Caco-2 (cell line): ENCODE measurements around the gene E2F6. TPM values are rescaled to one million over a fixed set of nuclear protein-coding genes. Genes with fewer than 3 reads are reported as not detected.

Experiments
- BruUV-seq: library from RNA; stranded (reverse); fragments of 400-500 nt; replicated peaks from 2 replicates; lab custom pipeline; 2021; lab: Mats Ljungman, UMichigan
- CTCF ChIA-PET: fragments of 300-600 bp; sonication (Branson Sonifier 250); formaldehyde crosslinking; loops from one replicate; lab custom pipeline; 2022; ENCODE audit warnings: antibody characterized with exemption; lab: Charles Lee
- POLR2A ChIA-PET: fragments of 300-600 bp; sonication (Branson Sonifier 250); formaldehyde crosslinking; loops from one replicate; lab custom pipeline; 2022; ENCODE audit warnings: antibody characterized with exemption; lab: Charles Lee
- DNase-seq, 2 experiments: peaks; one replicate each; pipeline versions ENCODE4 v3.0.0 to v3.0.0-alpha.2; 2020 to 2022
- H3K27me3 ChIP-seq: replicated peaks from 2 replicates; pipeline ENCODE4 v1.6.0; 2011; ENCODE audit warnings: low read length; ENCODE audit not compliant: control insufficient read depth, insufficient read depth
- H3K36me3 ChIP-seq: 2 replicates; pipeline ENCODE4 v1.5.1; 2011; ENCODE audit warnings: low read length; ENCODE audit not compliant: control insufficient read depth, insufficient read depth
- H3K4me1 ChIP-seq: fragments of 250-450 bp; sonication (Bioruptor Pico); 2 replicates; pipeline ENCODE4 v1.5.1; 2020; ENCODE audit warnings: mild to moderate bottlenecking
- H3K4me3 ChIP-seq: 2 replicates; pipeline ENCODE4 v1.5.1; 2011; ENCODE audit warnings: low read depth, mild to moderate bottlenecking, control low read depth, low read length
- H3K9me3 ChIP-seq: fragments of 250-450 bp; sonication (Bioruptor Pico); 2 replicates; pipeline ENCODE4 v1.5.1; 2020; ENCODE audit warnings: mild to moderate bottlenecking, moderate library complexity
- H3K27ac Mint-ChIP-seq: one replicate; pipeline ENCODE4 v1.8.0; 2022; ENCODE audit warnings: mixed read lengths; ENCODE audit not compliant: unreplicated experiment
- H3K27me3 Mint-ChIP-seq: one replicate; pipeline ENCODE4 v1.8.0; 2022; ENCODE audit warnings: mixed read lengths; ENCODE audit not compliant: insufficient read depth, unreplicated experiment
- H3K36me3 Mint-ChIP-seq: one replicate; pipeline ENCODE4 v1.8.0; 2022; ENCODE audit warnings: mild to moderate bottlenecking, mixed read lengths; ENCODE audit not compliant: insufficient read depth, unreplicated experiment
- H3K4me1 Mint-ChIP-seq: one replicate; pipeline ENCODE4 v1.8.0; 2022; ENCODE audit warnings: low read depth, mixed read lengths; ENCODE audit not compliant: unreplicated experiment
- H3K4me3 Mint-ChIP-seq: one replicate; pipeline ENCODE4 v1.8.0; 2022; ENCODE audit warnings: mild to moderate bottlenecking, moderate library complexity, mixed read lengths; ENCODE audit not compliant: unreplicated experiment
- H3K9me3 Mint-ChIP-seq: one replicate; pipeline ENCODE4 v1.8.0; 2022; ENCODE audit warnings: mixed read lengths; ENCODE audit not compliant: unreplicated experiment
- intact Hi-C: fragments of 100-400 bp; cut with micrococcal nuclease; formaldehyde crosslinking; loops from one replicate; pipeline ENCODE4 v1.10.0; 2022; ENCODE audit not compliant: unreplicated experiment
- total RNA-seq: library from RNA; stranded (reverse); gene quantifications from 2 replicates; pipeline ENCODE4 v1.2.3, GENCODE V29; 2022
- TF ChIP-seq, protein P1 (sequence below), 2 experiments: fragments of 200-600 bp in 1 of 2; IDR thresholded peaks; 1 replicate in 1 of 2; 2 replicates in 1 of 2; pipeline versions ENCODE4 v1.5.1 to v1.8.0; 2011 to 2022; ENCODE audit warnings: antibody characterized with exemption in 1 of 2, control low read depth in 1 of 2, inconsistent platforms in 1 of 2, low read depth in 1 of 2, low read length in 1 of 2, mild to moderate bottlenecking in 1 of 2, moderate library complexity in 1 of 2; ENCODE audit not compliant: insufficient read depth in 1 of 2, severe bottlenecking in 1 of 2, unreplicated experiment in 1 of 2

The E2F6 gene
- total RNA-seq, 1 experiment from 2014 or later: 44.5 TPM

DNA sequence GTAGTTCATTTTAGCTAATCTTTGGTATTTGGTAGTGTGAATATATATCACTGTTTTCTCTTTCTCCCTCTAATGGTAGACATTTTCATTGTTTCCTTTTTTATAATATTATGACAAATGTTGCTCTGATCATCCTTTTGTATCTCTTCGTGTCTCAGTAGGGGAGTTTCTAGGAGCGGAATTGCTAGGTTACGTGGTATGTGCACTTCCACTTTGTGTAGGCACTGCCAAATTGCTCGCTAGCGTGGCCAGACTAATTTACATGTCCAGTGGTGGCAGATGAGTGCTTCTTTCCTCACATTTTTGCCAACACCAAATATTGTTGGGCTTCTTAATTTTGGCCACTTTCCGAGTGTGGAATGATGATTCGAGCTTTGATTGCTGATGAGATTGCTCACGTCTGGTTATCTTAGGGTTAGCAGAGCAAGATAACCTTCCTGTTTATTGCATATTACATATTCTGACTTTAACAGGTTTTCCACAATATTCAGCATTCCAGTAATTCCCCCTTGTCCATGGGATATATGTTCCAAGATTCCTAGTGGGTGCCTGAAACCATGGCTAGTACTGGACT is 37.5 kb upstream of the E2F6 start:
- Mint-ChIP-seq H3K27ac (no peak overlapping the region), H3K36me3 (no peaks in the 10 kb centered on the region), H3K4me1 (peaks cover 11% of the 10 kb centered on the region), H3K4me3 (no peak overlapping the region), H3K9me3 (peaks cover 12% of the 10 kb centered on the region), H3K27me3 (no peaks in the 10 kb centered on the region)
- Histone ChIP-seq H3K9me3 (no peaks in the 10 kb centered on the region), H3K4me3 (no peak overlapping the region), H3K27me3 (no peaks in the 10 kb centered on the region), H3K4me1 (peaks cover 11% of the 10 kb centered on the region; the same call in 1 of the 2 replicates), H3K36me3 (no peaks in the 10 kb centered on the region)
- CTCF ChIA-PET: no interaction called here
- no TSS peak for BruUV-seq
- no peak for DNase-seq
- POLR2A ChIA-PET: no interaction called here
- intact Hi-C loops: no loop called here
- TF ChIP-seq, protein P1, sequence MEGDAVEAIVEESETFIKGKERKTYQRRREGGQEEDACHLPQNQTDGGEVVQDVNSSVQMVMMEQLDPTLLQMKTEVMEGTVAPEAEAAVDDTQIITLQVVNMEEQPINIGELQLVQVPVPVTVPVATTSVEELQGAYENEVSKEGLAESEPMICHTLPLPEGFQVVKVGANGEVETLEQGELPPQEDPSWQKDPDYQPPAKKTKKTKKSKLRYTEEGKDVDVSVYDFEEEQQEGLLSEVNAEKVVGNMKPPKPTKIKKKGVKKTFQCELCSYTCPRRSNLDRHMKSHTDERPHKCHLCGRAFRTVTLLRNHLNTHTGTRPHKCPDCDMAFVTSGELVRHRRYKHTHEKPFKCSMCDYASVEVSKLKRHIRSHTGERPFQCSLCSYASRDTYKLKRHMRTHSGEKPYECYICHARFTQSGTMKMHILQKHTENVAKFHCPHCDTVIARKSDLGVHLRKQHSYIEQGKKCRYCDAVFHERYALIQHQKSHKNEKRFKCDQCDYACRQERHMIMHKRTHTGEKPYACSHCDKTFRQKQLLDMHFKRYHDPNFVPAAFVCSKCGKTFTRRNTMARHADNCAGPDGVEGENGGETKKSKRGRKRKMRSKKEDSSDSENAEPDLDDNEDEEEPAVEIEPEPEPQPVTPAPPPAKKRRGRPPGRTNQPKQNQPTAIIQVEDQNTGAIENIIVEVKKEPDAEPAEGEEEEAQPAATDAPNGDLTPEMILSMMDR (IDR thresholded peaks at IDR 0.05; ENCODE audit: insufficient read depth in 1 of 2, low read depth in 1 of 2, low read length in 1 of 2, severe bottlenecking in 1 of 2, unreplicated experiment in 1 of 2): no peak

DNA sequence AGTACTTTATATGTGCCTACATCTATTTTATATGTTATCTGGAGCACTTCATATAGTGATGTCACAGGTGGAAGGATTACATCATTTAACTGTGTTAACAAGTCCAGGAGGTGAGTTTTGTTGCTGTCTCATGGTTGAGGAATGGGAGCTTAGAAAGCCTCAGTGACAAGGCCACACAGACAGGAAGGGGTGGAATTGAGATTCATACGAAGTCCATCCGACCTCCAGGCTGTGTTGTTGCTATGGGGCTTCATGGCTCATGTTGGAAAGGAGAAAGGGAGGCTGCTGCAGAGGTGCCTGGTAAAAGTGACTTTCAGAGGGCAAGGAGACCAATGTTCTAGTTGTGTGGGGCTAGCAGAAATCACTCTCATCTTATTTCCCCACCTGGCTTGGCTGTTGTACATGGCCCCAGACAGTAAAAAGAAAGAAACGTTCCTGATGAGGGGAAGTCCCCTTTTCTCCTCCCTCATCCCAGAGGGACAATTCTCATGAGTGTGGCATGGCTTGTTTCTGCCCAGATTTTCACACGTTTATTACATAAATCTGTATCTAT is 36.9 kb upstream of the E2F6 start:
- Mint-ChIP-seq H3K27ac (no peak overlapping the region), H3K4me3 (no peak overlapping the region), H3K9me3 (peaks cover 12% of the 10 kb centered on the region), H3K36me3 (no peaks in the 10 kb centered on the region), H3K4me1 (peaks cover 11% of the 10 kb centered on the region), H3K27me3 (no peaks in the 10 kb centered on the region)
- intact Hi-C loops: no loop called here
- BruUV-seq: no TSS peak
- no peaks in the 10 kb centered on the region for H3K36me3 ChIP-seq
- H3K9me3 ChIP-seq: no peaks in the 10 kb centered on the region
- ChIA-PET CTCF (no interaction called here), POLR2A (no interaction called here)
- H3K4me3 ChIP-seq: no peak overlapping the region
- no peaks in the 10 kb centered on the region for H3K27me3 ChIP-seq
- H3K4me1 ChIP-seq: peaks cover 11% of the 10 kb centered on the region; the same call in 1 of the 2 replicates
- TF ChIP-seq, protein P1 (IDR thresholded peaks at IDR 0.05; ENCODE audit: insufficient read depth in 1 of 2, low read depth in 1 of 2, low read length in 1 of 2, severe bottlenecking in 1 of 2, unreplicated experiment in 1 of 2): no peak
- DNase-seq: no peak

- H3K4me1 Mint-ChIP-seq: peaks cover 11% of the 10 kb centered on the region
- ChIA-PET CTCF (interaction anchor here (1.1 kb wide), 1 partner anchor 668 kb away, joined by 5 read pairs; no protein-coding TSS in a partner anchor), POLR2A (no interaction called here)
- H3K27ac Mint-ChIP-seq: no peak overlapping the region
- Histone ChIP-seq H3K9me3 (no peaks in the 10 kb centered on the region), H3K27me3 (no peaks in the 10 kb centered on the region), H3K36me3 (no peaks in the 10 kb centered on the region), H3K4me1 (peaks cover 11% of the 10 kb centered on the region; the same call in 1 of the 2 replicates), H3K4me3 (no peak overlapping the region)
- peaks cover 12% of the 10 kb centered on the region for H3K9me3 Mint-ChIP-seq
- TF ChIP-seq, protein P1 (IDR thresholded peaks at IDR 0.05; ENCODE audit: insufficient read depth in 1 of 2, low read depth in 1 of 2, low read length in 1 of 2, severe bottlenecking in 1 of 2, unreplicated experiment in 1 of 2): no peak
- intact Hi-C loops: no loop called here
- H3K4me3 Mint-ChIP-seq: no peak overlapping the region
- no peak for DNase-seq
- H3K36me3 Mint-ChIP-seq: no peaks in the 10 kb centered on the region
- H3K27me3 Mint-ChIP-seq: no peaks in the 10 kb centered on the region
- BruUV-seq: no TSS peak
Observed at GRCh38 chr2:11500702-11501303, 34.8 kb upstream of the E2F6 start.
